Measurements from ENCODE around the gene TBC1D24. TPM values are rescaled to one million over a fixed set of nuclear protein-coding genes. Genes with fewer than 3 reads are reported as not detected.
"Not testable (repeated sequence)": the region's sequence is repeated elsewhere in the genome, so short reads cannot be mapped to it uniquely, and the experiment has no call there.

Gene TBC1D24
- total and polyA plus RNA-seq, 2 experiments from 2014 or later: 5.4 to 21.0 TPM

DNA sequence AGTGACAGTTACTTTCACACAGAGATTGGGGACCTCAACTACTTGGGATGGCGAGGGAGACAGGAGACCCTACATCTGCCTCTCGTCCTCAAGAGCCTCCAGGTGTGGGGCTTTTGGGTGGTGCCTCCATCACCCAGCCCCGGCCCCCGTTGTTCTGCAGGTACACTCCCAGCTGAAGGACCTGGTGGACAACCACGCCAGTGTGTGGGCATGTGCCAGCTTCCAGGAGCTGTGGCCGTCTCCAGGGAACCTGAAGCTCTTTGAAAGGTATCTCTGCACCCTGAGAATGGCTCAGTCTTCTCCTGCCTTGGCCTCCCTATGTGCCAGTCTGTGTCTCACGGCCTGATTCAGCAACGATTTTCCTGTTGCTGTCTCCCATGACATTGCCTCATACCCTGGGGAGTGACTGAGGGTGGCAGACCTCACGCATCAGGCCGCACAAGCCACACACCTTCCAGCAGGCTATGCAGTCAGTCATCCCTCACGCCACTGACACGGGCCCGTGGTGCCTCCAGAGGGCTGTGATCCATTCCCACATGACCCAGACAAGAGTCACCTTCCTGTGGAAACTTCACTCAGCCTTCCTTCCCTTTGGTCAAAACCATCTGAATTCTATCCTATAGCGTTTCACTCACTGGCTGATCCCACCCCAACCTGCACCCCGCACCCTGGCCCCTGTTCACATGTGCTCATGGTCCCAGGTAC, 42.0 kb upstream of the TBC1D24 start (continued):
- TF ChIP-seq, protein P1, sequence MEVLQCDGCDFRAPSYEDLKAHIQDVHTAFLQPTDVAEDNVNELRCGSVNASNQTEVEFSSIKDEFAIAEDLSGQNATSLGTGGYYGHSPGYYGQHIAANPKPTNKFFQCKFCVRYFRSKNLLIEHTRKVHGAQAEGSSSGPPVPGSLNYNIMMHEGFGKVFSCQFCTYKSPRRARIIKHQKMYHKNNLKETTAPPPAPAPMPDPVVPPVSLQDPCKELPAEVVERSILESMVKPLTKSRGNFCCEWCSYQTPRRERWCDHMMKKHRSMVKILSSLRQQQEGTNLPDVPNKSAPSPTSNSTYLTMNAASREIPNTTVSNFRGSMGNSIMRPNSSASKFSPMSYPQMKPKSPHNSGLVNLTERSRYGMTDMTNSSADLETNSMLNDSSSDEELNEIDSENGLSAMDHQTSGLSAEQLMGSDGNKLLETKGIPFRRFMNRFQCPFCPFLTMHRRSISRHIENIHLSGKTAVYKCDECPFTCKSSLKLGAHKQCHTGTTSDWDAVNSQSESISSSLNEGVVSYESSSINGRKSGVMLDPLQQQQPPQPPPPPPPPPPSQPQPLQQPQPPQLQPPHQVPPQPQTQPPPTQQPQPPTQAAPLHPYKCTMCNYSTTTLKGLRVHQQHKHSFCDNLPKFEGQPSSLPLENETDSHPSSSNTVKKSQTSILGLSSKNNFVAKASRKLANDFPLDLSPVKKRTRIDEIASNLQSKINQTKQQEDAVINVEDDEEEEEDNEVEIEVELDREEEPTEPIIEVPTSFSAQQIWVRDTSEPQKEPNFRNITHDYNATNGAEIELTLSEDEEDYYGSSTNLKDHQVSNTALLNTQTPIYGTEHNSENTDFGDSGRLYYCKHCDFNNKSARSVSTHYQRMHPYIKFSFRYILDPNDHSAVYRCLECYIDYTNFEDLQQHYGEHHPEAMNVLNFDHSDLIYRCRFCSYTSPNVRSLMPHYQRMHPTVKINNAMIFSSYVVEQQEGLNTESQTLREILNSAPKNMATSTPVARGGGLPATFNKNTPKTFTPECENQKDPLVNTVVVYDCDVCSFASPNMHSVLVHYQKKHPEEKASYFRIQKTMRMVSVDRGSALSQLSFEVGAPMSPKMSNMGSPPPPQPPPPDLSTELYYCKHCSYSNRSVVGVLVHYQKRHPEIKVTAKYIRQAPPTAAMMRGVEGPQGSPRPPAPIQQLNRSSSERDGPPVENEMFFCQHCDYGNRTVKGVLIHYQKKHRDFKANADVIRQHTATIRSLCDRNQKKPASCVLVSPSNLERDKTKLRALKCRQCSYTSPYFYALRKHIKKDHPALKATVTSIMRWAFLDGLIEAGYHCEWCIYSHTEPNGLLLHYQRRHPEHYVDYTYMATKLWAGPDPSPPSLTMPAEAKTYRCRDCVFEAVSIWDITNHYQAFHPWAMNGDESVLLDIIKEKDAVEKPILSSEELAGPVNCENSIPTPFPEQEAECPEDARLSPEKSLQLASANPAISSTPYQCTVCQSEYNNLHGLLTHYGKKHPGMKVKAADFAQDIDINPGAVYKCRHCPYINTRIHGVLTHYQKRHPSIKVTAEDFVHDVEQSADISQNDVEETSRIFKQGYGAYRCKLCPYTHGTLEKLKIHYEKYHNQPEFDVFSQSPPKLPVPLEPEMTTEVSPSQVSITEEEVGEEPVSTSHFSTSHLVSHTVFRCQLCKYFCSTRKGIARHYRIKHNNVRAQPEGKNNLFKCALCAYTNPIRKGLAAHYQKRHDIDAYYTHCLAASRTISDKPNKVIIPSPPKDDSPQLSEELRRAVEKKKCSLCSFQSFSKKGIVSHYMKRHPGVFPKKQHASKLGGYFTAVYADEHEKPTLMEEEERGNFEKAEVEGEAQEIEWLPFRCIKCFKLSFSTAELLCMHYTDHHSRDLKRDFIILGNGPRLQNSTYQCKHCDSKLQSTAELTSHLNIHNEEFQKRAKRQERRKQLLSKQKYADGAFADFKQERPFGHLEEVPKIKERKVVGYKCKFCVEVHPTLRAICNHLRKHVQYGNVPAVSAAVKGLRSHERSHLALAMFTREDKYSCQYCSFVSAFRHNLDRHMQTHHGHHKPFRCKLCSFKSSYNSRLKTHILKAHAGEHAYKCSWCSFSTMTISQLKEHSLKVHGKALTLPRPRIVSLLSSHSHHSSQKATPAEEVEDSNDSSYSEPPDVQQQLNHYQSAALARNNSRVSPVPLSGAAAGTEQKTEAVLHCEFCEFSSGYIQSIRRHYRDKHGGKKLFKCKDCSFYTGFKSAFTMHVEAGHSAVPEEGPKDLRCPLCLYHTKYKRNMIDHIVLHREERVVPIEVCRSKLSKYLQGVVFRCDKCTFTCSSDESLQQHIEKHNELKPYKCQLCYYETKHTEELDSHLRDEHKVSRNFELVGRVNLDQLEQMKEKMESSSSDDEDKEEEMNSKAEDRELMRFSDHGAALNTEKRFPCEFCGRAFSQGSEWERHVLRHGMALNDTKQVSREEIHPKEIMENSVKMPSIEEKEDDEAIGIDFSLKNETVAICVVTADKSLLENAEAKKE (CRISPR knock-in tag; IDR thresholded peaks at IDR 0.05): no peak

DNA sequence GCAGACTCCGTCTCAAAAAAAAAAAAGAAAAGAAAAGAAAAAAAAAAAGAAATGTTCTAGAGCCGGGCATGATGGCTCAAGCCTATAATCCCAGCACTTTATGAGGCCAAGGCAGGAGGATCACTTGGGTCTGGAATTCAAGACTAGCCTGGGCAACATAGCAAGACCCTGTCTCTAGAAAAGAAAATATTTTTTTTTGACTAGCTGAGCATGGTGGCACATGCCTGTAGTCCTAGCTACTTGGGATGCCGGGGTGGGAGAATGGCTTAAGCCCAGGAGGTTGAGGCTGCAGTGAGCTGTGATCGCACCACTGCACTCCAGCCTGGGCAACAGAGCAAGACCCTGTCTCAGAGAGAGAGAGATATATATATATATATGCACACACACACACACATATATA, 39.7 kb upstream of the TBC1D24 start:
- H3K9me3 Mint-ChIP-seq; H3K4me1 Mint-ChIP-seq; H3K4me2 ChIP-seq; H3K27me3 ChIP-seq (ENCODE audit: insufficient read depth); H3F3A ChIP-seq (replicated peaks; ENCODE audit: low read depth); H3K27ac ChIP-seq (ENCODE audit: low read depth); DNase-seq (ENCODE audit: low spot score); ATAC-seq; H3K4me3 ChIP-seq; H3K4me3 Mint-ChIP-seq; H2AFZ ChIP-seq; H3K27ac Mint-ChIP-seq; H3K4me1 ChIP-seq (ENCODE audit: insufficient read depth); H3K9me2 ChIP-seq (ENCODE audit: insufficient read depth): not testable (repeated sequence)
- Mint-ChIP-seq H3K36me3 (ENCODE audit: low read depth) (peaks cover 91% of the 10 kb centered on the region), H3K27me3 (ENCODE audit: insufficient read depth, low read depth, poor library complexity) (peaks cover 12% of the 10 kb centered on the region)
- Histone ChIP-seq H3K36me3 (ENCODE audit: insufficient read depth) (peaks cover 29% of the 10 kb centered on the region), H4K20me1 (replicated peaks; ENCODE audit: insufficient read depth) (peaks cover 21% of the 10 kb centered on the region), H3K79me2 (replicated peaks; ENCODE audit: insufficient read depth) (peaks cover 20% of the 10 kb centered on the region)

DNA sequence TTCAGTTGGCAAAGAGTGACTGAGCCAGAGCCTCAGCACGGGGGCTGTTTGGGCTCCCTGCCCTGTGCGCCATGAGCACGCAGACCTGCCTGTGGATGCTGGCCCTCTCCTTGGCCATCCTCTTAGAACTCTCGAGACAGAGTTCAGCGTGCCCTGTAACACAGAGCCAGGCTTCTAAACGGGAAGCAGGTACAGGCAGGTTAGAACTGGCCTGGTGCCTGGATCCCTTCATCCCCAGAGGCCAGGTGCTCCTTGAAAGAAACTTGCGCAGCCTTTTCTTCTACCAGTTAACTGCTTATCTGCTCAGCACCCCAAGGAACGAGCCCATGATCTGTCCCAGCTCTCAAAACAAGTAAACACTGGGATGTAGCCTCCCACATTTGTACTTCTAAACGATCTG, 38.8 kb upstream of the TBC1D24 start:
- Mint-ChIP-seq H3K27me3 (ENCODE audit: insufficient read depth, low read depth, poor library complexity) (peaks cover 8% of the 10 kb centered on the region), H3K9me3 (no peaks in the 10 kb centered on the region), H3K4me3 (no peak overlapping the region), H3K36me3 (ENCODE audit: low read depth) (peaks cover 90% of the 10 kb centered on the region), H3K27ac (no peak overlapping the region), H3K4me1 (no peaks in the 10 kb centered on the region)
- Histone ChIP-seq H3K27me3 (ENCODE audit: insufficient read depth) (no peaks in the 10 kb centered on the region), H3K27ac (ENCODE audit: low read depth) (no peak overlapping the region), H3K4me2 (no peak overlapping the region), H3K4me1 (ENCODE audit: insufficient read depth) (0 out of 2 replicates have a peak, but pooled peaks cover under 1% of the 10 kb centered on the region), H3K36me3 (ENCODE audit: insufficient read depth) (peaks cover 27% of the 10 kb centered on the region), H3K4me3 (no peak overlapping the region), H3F3A (replicated peaks; ENCODE audit: low read depth) (0 out of 2 replicates have a peak, but pooled peaks cover 5% of the 10 kb centered on the region), H4K20me1 (replicated peaks; ENCODE audit: insufficient read depth) (peaks cover 13% of the 10 kb centered on the region), H2AFZ (no peak overlapping the region), H3K9me2 (ENCODE audit: insufficient read depth) (no peaks in the 10 kb centered on the region), H3K79me2 (replicated peaks; ENCODE audit: insufficient read depth) (peaks cover 11% of the 10 kb centered on the region; the same call in 1 of the 2 replicates)
- DNase-seq (ENCODE audit: low spot score) (no peak), ATAC-seq (no peak)
- TF ChIP-seq ZNF331 (CRISPR knock-in tag; IDR thresholded peaks at IDR 0.05; ENCODE audit: low read depth) (no peak), EZH2phosphoT487 (IDR thresholded peaks at IDR 0.05; ENCODE audit: unreplicated experiment) (no peak), POLR2AphosphoS5 (IDR thresholded peaks at IDR 0.05; ENCODE audit: low read depth) (no peak), STAT1 (IDR thresholded peaks at IDR 0.05; ENCODE audit: unreplicated experiment) (no peak), EZH2 (IDR thresholded peaks at IDR 0.05; ENCODE audit: low read depth, unreplicated experiment) (no peak), JUNB (IDR thresholded peaks at IDR 0.05; ENCODE audit: unreplicated experiment) (no peak), NANOG (IDR thresholded peaks at IDR 0.05; ENCODE audit: borderline replicate concordance) (no peak), CREB1 (CRISPR knock-in tag; IDR thresholded peaks at IDR 0.05; ENCODE audit: low read depth) (no peak)
- TF ChIP-seq, protein P2, sequence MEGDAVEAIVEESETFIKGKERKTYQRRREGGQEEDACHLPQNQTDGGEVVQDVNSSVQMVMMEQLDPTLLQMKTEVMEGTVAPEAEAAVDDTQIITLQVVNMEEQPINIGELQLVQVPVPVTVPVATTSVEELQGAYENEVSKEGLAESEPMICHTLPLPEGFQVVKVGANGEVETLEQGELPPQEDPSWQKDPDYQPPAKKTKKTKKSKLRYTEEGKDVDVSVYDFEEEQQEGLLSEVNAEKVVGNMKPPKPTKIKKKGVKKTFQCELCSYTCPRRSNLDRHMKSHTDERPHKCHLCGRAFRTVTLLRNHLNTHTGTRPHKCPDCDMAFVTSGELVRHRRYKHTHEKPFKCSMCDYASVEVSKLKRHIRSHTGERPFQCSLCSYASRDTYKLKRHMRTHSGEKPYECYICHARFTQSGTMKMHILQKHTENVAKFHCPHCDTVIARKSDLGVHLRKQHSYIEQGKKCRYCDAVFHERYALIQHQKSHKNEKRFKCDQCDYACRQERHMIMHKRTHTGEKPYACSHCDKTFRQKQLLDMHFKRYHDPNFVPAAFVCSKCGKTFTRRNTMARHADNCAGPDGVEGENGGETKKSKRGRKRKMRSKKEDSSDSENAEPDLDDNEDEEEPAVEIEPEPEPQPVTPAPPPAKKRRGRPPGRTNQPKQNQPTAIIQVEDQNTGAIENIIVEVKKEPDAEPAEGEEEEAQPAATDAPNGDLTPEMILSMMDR (conservative IDR thresholded peaks at IDR 0.05; ENCODE audit: low read depth in 2 of 2): no peak
- TF ChIP-seq, protein P3, sequence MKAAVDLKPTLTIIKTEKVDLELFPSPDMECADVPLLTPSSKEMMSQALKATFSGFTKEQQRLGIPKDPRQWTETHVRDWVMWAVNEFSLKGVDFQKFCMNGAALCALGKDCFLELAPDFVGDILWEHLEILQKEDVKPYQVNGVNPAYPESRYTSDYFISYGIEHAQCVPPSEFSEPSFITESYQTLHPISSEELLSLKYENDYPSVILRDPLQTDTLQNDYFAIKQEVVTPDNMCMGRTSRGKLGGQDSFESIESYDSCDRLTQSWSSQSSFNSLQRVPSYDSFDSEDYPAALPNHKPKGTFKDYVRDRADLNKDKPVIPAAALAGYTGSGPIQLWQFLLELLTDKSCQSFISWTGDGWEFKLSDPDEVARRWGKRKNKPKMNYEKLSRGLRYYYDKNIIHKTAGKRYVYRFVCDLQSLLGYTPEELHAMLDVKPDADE (IDR thresholded peaks at IDR 0.05): no peak
